Epithelial cell of proximal tubule (primary cell): ENCODE measurements around the gene SLMAP. TPM values are rescaled to one million over a fixed set of nuclear protein-coding genes. Genes with fewer than 3 reads are reported as not detected.
A peak's percentile ranks its signal among the peaks of the same experiment; 100 is the strongest.
"Not testable (repeated sequence)": the region's sequence is repeated elsewhere in the genome, so short reads cannot be mapped to it uniquely, and the experiment has no call there.

Experiments
- DNase-seq: peaks from one replicate; pipeline ENCODE4 v3.0.0-alpha.2; 2011; ENCODE audit warnings: low read depth
- H3K4me3 ChIP-seq: 2 replicates; pipeline ENCODE4 v1.5.1; 2011; ENCODE audit warnings: low read depth, mild to moderate bottlenecking, low read length
- total RNA-seq: library from RNA; depleted of rRNA; stranded (reverse); fragments of >200 nt; gene quantifications from 2 replicates; pipeline ENCODE4 v1.2.3, GENCODE V29; 2015
- TF ChIP-seq, protein P1 (sequence below): conservative IDR thresholded peaks from 2 replicates; pipeline ENCODE4 v1.5.1; 2012; ENCODE audit warnings: low read depth, mild to moderate bottlenecking, low read length

Gene SLMAP
- total RNA-seq, 1 donor from 2014 or later, result 55.1 TPM

DNA sequence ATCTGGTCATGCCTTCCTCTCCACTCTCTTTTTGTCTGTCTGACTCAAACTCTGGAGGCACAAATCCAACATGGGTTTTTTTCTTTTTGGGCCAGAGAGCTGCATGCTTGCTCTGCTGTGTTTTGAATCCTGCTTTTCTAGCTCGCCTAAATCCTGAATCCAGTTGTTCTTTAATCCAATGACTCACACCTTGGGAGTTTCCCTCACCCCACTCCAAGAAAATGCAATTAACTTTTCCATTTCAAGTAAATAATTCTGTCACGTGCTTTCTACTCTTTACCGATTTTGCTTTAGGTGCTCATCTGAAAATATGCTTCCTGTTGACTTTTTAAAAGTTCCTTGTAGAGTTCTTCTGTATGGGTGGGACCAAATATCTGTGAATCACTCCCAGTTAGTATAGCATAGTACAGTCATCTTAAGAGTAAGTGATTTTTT is 47.6 kb downstream of the SLMAP start:
- DNase-seq, result peak; percentile 98
- H3K4me3 ChIP-seq, result peak overlapping the region; percentile 24
- TF ChIP-seq, protein P1, sequence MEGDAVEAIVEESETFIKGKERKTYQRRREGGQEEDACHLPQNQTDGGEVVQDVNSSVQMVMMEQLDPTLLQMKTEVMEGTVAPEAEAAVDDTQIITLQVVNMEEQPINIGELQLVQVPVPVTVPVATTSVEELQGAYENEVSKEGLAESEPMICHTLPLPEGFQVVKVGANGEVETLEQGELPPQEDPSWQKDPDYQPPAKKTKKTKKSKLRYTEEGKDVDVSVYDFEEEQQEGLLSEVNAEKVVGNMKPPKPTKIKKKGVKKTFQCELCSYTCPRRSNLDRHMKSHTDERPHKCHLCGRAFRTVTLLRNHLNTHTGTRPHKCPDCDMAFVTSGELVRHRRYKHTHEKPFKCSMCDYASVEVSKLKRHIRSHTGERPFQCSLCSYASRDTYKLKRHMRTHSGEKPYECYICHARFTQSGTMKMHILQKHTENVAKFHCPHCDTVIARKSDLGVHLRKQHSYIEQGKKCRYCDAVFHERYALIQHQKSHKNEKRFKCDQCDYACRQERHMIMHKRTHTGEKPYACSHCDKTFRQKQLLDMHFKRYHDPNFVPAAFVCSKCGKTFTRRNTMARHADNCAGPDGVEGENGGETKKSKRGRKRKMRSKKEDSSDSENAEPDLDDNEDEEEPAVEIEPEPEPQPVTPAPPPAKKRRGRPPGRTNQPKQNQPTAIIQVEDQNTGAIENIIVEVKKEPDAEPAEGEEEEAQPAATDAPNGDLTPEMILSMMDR, result no peak

DNA sequence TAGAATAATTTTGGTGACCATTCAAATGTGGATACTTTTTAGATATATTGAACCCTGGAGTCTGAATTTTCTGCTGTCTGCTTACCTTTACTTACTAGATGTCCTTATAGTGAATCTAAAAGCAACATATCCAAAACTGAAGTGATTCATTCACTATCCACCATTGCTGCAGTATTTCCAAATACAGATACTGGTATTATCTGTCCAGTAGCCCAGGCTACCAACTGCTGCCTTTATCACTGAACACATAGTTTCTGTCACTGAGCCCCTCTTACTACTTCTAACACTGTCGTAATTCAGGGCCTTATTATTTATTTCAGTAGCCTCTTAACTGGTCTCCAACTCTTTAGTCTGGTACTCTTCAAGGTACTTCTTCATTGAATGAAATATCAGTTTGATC is 49.2 kb downstream of the SLMAP start:
- DNase-seq, result no peak
- TF ChIP-seq, protein P1, result no peak
- H3K4me3 ChIP-seq, result no peak overlapping the region

DNA sequence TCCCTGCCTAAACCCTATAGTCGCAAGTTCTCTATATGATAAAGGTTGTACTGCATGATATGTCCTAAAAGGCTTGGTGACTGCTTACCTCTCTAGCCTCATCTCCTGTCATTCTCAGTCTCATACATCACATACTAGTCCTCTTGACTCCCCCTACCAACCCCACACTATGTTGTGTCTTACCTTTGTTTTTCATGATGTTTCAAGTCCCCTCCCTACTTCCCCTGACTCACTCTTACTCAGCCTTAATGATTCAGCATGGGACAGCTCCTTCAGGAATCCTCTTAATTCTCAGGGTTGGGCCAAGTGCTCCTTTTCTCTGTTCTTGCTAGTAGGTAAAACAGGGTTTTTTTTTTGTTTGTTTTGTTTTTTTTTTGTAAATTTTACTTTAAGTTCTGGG is 49.6 kb downstream of the SLMAP start:
- H3K4me3 ChIP-seq, result no peak overlapping the region
- peak; percentile 82 for DNase-seq
- TF ChIP-seq, protein P1, result no peak

DNA sequence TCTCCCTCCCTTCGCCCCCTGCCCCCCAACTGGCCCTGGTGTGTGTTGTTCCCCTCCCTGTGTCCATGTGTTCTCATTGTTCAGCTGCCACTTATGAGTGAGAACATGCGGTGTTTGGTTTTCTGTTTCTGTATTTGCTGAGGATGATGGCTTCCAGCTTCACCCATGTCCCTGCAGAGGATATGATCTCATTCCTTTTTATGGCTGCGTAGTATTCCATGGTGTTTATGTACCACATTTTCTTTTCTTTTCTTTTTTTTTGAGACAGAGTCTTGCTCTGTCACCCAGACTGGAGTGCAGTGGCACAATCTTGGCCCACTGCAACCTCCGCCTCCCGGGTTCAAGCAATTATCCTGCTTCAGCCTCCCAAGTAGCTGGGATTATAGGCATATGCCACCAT is 50.1 kb downstream of the SLMAP start:
- DNase-seq, H3K4me3 ChIP-seq: not testable (repeated sequence)

DNA sequence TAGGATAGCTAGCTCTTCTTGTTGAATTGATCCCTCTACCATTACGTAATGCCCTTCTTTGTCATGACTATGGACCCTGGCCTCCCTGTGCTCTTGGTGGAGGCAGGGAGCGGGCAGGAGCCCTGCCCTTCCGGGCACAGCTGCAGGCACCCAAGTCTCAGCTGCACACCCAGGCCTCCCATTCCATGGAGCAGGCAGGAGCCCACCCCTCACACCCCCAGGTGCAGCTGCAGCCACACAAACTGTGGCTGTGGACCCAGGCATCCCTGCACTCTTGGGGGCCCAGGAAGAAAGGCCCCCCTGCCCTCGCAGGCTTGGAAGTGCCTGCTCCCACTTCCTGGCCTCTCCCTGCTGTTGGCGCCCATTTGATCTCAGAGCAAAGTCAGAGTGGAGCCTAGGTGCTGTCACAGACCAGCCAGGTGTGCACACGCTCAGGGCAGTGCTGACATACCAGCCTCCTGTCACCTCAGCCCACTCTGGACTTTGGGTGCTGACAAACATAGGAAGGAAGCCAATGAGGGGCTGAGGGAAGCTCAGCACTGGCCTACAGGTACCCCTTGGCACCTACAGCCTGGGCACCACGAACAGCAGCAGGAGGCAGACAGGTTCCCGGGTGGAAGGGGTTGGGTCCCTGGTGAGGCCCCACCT is 53.0 kb downstream of the SLMAP start:
- TF ChIP-seq, protein P1, result no peak
- H3K4me3 ChIP-seq, result no peak overlapping the region
- no peak for DNase-seq

DNA sequence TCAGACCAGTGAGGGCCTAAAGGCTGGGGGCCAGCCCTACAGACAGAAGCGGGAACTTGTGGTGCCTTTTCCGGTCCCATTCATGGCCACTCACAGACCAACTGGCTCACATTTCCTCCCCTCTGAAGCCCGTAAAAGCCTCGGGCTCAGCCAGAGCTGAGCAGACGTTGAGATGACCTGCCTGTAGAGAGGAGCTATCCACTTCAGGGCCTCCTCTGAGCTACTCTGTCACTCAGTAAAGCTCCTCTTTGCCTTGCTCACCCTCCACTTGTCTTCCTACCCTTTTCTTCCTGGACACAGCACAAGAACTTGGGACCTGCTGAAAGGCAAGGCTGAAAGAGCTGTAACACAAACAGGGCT is 53.5 kb downstream of the SLMAP start:
- no peak for DNase-seq
- TF ChIP-seq, protein P1, result no peak
- H3K4me3 ChIP-seq, result no peak overlapping the region

DNA sequence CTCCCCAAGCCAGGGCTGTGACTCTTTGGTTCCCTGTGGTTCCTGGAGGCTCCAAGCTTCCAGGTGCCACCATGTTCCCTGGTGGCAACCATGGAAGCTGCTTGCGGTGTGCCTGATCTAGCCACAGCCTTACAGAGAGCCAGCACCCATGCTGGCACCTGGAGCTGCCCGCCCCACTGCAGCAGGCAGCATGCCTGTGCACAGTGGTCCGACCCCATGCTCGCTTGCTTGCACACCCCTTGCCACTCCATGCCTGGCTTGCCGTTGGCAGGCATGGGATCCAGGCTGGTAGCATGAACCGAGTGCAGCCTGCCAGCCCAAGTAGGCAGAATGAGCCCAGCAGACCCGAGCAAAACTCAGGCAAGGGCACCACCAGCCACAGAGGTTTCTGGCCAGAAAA is 53.9 kb downstream of the SLMAP start:
- no peak for DNase-seq
- no peak overlapping the region for H3K4me3 ChIP-seq
- TF ChIP-seq, protein P1, result no peak
